Measurements from ENCODE around the gene RBM24. TPM values are rescaled to one million over a fixed set of nuclear protein-coding genes. Genes with fewer than 3 reads are reported as not detected.

Gene RBM24
- total RNA-seq, 6 donors from 2014 or later, result 0.26 to 6.7 (median 1.0) TPM; not detected in 1

- Histone ChIP-seq H3K4me1 (no peaks in the 10 kb centered on the region), H3K4me3 (no peak overlapping the region), H3K27me3 (no peaks in the 10 kb centered on the region), H3K36me3 (no peaks in the 10 kb centered on the region), H3K27ac (no peak overlapping the region), H3K9me3 (no peaks in the 10 kb centered on the region)
- DNase-seq, result no peak
- WGBS, 2 donors, result 29 to 44% methylated on average over 1 of the region's 1 CpG
- ATAC-seq (ENCODE audit: low FRiP score in 2 of 2), result no peak
- TF ChIP-seq, protein P1, sequence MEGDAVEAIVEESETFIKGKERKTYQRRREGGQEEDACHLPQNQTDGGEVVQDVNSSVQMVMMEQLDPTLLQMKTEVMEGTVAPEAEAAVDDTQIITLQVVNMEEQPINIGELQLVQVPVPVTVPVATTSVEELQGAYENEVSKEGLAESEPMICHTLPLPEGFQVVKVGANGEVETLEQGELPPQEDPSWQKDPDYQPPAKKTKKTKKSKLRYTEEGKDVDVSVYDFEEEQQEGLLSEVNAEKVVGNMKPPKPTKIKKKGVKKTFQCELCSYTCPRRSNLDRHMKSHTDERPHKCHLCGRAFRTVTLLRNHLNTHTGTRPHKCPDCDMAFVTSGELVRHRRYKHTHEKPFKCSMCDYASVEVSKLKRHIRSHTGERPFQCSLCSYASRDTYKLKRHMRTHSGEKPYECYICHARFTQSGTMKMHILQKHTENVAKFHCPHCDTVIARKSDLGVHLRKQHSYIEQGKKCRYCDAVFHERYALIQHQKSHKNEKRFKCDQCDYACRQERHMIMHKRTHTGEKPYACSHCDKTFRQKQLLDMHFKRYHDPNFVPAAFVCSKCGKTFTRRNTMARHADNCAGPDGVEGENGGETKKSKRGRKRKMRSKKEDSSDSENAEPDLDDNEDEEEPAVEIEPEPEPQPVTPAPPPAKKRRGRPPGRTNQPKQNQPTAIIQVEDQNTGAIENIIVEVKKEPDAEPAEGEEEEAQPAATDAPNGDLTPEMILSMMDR (IDR thresholded peaks at IDR 0.05), result no peak
- no peak for TF ChIP-seq POLR2A (IDR thresholded peaks at IDR 0.05)
- no peak for TF ChIP-seq EP300 (IDR thresholded peaks at IDR 0.05)
These were observed 39.1 kb upstream of the RBM24 start for GRCh38 chr6:17242087-17242486.

GRCh38 chr6:17250237-17250636, 30.9 kb upstream of the RBM24 start:
- H3K4me1 ChIP-seq, result no peaks in the 10 kb centered on the region
- H3K4me3 ChIP-seq, result no peak overlapping the region
- no peak for DNase-seq
- no peak overlapping the region for H3K27ac ChIP-seq
- no peaks in the 10 kb centered on the region for H3K27me3 ChIP-seq
- H3K36me3 ChIP-seq, result no peaks in the 10 kb centered on the region
- TF ChIP-seq POLR2AphosphoS5 (IDR thresholded peaks at IDR 0.05) (no peak), POLR2A (IDR thresholded peaks at IDR 0.05) (no peak), EP300 (IDR thresholded peaks at IDR 0.05) (no peak)
- TF ChIP-seq, protein P1 (IDR thresholded peaks at IDR 0.05), result no peak
- H3K9me3 ChIP-seq, result no peaks in the 10 kb centered on the region
- ATAC-seq (ENCODE audit: low FRiP score in 2 of 2), result no peak
- 78 to 83% methylated on average over 2 of the region's 2 CpGs for WGBS, 2 donors

DNA sequence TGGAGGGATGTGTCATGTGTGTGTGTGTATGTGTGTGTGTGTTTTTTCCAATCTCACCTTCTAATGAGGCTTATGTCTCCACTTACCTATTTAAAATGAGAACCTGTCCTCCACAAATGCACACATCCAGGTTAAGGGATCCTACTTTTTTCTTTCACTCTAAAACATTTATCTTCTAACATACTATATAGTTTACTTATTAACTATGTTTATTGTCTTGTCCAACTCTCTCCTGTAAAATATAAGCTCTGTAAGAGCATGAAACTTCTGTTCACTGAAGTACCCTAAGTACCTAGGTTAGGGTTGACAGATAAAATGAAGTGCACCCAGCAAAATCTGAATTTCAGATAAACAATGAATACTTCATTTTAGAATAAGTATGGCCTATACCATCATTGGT, 29.2 kb upstream of the RBM24 start:
- Histone ChIP-seq H3K4me1 (no peaks in the 10 kb centered on the region), H3K27ac (no peak overlapping the region), H3K36me3 (no peaks in the 10 kb centered on the region), H3K27me3 (no peaks in the 10 kb centered on the region), H3K4me3 (no peak overlapping the region), H3K9me3 (no peaks in the 10 kb centered on the region)
- TF ChIP-seq POLR2A (IDR thresholded peaks at IDR 0.05) (no peak), EP300 (IDR thresholded peaks at IDR 0.05) (no peak), POLR2AphosphoS5 (IDR thresholded peaks at IDR 0.05) (no peak)
- TF ChIP-seq, protein P1 (IDR thresholded peaks at IDR 0.05), result no peak
- ATAC-seq (ENCODE audit: low FRiP score in 2 of 2) (no peak), DNase-seq (no peak)

DNA sequence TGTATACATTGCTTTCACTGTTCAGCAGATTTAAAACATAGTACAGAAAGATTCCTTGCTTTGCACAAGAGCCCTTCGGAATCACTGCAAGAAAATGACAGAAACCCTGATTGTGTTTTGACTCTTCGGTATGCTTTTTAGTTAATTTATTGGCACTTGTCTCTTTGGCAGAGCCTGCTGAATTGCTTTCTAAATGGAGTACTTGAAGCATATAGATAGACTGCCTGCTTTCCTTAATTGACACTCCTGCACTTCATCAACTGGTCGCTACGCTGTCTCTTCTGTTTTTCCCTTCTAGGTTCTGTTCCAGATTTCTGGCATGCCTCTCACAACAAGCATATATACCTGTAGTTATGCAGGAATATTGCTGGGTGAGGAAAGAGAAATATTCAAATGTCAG, 22.4 kb upstream of the RBM24 start:
- no peaks in the 10 kb centered on the region for H3K36me3 ChIP-seq
- no peak for DNase-seq
- ATAC-seq (ENCODE audit: low FRiP score in 2 of 2), result no peak
- H3K4me1 ChIP-seq, result no peaks in the 10 kb centered on the region
- WGBS, 2 donors, result 84 to 87% methylated on average over 4 of the region's 4 CpGs
- TF ChIP-seq, protein P1 (IDR thresholded peaks at IDR 0.05), result no peak
- TF ChIP-seq POLR2AphosphoS5 (IDR thresholded peaks at IDR 0.05) (no peak), POLR2A (IDR thresholded peaks at IDR 0.05) (no peak), EP300 (IDR thresholded peaks at IDR 0.05) (no peak)
- no peaks in the 10 kb centered on the region for H3K27me3 ChIP-seq
- no peaks in the 10 kb centered on the region for H3K9me3 ChIP-seq
- H3K27ac ChIP-seq, result no peak overlapping the region
- no peak overlapping the region for H3K4me3 ChIP-seq

DNA sequence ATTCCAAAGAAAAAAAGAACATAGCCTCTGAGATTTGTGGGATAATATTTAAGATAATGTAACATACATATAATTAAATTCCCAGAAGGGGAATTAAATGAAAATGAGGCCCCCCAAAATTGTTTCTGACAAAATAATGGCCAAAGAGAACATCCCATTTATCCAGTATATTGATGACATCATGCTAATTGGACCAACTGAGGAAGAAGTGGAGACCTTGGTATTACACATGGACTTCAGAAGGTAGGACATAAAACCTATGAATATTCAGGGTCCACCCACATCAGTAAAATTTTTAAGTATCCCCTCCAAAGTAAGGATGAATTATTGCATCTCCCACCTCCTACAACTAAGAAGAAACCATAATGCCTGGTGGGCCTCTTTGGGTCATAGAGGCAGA, 15.6 kb upstream of the RBM24 start:
- DNase-seq (no peak), ATAC-seq (ENCODE audit: low FRiP score in 2 of 2) (no peak)
- no peaks in the 10 kb centered on the region for H3K36me3 ChIP-seq
- no peak for TF ChIP-seq POLR2A (IDR thresholded peaks at IDR 0.05)
- TF ChIP-seq EP300 (IDR thresholded peaks at IDR 0.05), result no peak
- TF ChIP-seq POLR2AphosphoS5 (IDR thresholded peaks at IDR 0.05), result no peak
- TF ChIP-seq, protein P1 (IDR thresholded peaks at IDR 0.05), result no peak
- H3K4me3 ChIP-seq, result no peak overlapping the region
- no peaks in the 10 kb centered on the region for H3K9me3 ChIP-seq
- H3K27me3 ChIP-seq, result no peaks in the 10 kb centered on the region
- H3K27ac ChIP-seq, result no peak overlapping the region
- H3K4me1 ChIP-seq, result no peaks in the 10 kb centered on the region
